Measurements from ENCODE around the gene SLC38A11.

SLC38A11 gene

DNA sequence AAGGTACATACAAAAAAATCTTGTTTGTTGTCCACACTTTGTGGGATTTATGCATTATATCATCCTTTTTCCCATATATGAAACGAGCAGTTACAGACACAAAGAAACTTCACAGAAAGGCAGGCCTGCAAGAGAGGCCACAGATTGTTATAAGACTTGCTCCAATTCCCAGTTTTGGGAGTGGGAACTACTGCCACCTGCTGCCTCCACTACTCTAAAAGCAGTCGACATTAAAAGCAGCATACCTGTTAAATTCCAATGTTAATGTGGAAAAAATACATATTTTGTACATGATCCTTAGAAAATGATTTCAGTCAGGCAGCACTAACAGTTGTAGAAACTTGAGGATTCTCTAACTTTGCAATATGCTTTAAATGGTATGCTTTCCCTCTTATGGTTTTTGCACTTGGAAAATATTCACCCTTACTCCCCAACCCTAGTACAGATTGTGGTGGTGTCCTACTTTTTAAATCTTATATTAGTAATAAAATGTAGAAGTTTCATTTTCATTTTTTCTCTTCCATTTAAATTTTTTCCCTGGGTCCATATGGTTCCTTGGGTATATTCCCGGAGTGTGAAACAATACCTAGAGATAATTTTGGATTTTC is 37.9 kb downstream of the SLC38A11 start:
- no peak for DNase-seq (ENCODE audit: low read depth)

DNA sequence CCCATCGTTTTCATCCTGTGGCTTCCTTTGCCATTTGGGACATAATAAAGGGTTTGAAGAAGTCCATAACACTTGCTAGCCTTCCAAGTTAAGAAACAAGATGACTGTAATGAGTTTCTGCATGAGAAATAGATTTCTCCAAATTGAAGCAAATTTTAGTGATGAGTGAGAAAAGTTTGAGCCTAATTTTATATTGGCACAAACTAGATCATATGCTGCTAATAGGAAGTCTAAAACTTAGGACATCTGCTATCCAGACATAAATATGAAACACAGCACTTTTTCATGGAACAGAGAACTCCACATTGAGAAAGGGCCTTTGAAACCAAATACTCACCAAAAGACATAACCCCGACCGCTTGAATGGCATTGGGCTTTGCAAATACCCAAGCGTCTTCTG is 39.8 kb downstream of the SLC38A11 start:
- no peak for DNase-seq (ENCODE audit: low read depth)

DNA sequence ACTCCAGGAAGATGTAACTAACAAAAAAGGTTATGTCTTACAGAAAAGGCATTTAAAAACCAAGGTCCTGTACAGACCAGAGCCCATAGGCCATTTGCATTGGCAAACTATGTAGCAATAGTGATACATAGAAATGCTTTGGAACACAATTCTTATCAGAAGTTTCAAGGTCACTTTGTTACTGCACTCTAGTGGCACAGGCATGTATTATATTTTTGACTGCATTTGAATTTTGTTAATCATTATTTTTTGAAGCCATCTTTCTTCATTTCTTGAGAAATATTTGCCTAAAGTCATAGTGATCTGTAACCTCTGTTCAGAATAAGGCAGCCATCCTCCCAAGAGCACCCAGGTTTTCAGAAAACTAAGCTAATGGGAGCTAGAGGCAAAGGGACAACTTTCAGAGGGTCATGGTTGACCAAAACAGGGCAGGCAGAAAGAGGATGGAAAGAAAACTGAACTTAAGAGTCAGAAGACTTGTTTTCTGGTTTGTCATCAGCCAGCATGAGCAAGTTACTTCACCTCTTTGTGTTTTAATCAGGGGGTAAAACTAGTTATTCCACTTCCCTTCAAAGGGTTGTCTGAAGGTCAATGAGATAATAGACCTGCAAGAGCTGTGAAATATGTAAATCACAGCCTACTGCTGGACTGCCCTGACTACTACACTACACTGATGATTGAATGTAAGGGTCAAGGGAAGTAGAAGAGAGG is 41.5 kb downstream of the SLC38A11 start:
- no peak for DNase-seq (ENCODE audit: low read depth)

DNA sequence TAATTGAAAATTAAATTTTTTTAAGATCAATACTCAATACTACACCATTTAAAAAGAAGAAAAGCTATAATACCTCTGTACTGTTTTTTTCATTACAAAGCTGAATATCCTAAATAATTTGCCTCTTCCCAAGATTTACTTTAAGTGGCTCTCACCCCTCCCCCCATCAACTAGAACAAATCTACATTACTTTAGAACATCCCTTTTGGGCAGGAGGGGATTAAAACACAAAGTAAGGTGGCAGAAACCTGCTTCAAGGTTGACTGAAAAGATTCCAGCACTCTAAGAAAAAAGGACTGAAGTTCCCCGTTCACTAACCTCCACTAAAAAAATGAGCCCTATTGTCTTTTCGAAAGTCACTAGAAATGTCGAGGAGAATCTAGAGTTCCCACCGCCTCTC is 42.3 kb downstream of the SLC38A11 start:
- no peak for DNase-seq (ENCODE audit: low read depth)

DNA sequence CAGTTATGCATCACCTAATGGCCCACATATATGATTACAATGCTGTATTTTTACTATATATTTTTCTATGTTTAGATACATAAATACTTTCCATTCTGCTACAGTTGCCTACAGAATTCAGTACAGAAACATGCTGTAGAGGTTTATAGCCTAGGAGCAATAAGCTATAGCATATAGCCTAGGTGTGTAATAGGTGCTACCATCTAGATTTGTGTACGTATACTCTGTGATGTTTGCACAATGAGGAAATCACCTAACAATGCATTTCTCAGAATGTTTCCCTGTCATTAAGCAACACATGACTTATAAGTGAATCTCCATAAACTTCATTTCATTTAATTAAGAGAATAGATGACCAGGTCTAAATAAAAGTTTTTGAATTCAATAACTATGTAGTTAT is 43.5 kb downstream of the SLC38A11 start:
- DNase-seq (ENCODE audit: low read depth) = no peak

DNA sequence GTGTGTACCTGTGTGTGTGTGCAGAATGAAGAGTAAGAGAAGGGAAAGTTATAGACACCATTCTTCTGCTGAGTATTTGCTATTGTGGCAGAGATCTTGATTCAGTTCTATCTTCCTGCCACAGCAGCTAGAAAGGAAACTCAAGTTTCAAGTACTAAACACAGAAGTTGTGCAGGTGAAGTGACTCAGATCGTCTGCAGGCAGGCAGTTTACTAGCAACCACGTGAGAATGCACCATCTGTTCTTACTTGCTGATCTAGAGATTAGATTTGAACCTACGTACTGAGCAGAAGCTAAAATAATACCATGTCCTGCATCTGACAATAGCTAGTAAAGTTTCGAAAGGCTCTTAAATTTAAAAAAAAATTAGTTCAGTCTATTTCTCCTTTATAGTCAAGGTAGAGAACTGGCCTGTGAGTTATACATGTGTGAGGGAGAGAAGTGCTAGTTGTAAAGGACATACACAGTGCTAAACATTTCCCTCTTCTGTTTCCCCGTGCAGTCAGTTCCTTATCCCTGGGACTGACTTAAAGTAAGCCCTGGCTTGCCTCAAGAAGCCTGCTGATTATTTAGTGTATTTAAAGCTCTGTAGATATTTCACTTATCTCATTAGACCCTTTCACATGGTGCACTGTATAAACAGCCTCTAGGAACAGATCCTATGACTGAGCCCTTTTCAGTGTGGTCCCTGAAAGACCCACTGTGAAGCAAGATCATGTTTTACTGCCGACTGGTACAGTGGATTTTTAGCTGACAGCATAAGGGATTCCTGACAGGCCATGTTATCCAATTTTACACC is 45.0 kb downstream of the SLC38A11 start:
- DNase-seq (ENCODE audit: low read depth) = no peak

DNA sequence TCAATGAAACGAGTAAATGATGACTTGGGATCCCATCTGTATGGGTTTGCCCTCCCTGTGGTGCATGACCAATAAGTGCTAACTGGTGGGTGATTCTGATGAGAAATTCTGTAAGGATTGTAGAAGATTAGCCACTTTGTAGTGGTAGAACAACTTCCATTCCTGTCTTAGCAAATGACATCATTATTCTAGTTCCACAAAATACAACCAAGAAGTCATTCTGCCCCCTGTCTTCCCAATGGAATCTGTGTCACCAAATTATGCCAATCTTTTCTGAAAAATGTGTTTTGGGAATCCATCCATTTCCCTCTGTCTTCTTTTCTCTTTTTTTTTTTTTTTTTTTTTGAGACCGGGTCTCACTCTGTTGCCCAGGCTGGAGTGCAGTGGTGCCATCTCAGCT is 48.4 kb downstream of the SLC38A11 start:
- no peak for DNase-seq (ENCODE audit: low read depth)

DNA sequence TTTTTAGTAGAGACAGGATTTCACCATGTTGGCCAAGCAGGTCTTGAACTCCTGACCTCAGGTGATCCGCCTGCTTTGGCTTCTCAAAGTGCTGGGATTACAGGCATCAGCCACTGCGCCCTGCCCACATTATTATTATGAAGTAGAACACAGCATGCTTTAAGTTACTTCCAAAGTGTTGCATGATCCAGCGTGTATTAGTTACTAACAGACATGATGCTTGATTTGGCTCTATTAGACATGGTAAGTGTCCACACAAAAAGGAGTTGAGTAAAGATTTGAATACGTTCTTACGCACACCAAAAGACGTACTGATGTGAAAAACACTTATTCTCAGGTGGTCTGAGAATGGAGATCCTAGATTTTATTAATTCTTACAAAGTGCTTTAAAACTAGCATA is 50.0 kb downstream of the SLC38A11 start:
- no peak for DNase-seq (ENCODE audit: low read depth)

DNA sequence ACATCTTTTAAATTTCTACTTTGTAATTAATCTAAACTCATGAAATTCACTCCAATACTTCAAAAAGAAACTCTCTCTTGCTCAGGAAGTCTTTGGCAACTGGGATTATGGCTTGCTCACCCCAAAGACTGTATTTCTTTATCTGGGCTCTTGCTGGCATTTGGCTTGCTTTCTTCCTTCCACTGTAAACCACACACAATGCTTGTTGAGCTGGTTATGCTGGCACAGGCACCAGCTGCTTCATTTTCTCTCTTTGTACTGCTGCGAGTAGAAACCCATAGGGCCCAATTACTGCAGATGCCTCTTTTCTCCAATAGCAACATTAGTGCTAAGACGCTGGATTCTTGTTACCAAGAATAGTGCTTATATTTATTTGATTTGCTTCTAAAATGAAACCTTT is 51.4 kb downstream of the SLC38A11 start:
- DNase-seq (ENCODE audit: low read depth) = no peak

DNA sequence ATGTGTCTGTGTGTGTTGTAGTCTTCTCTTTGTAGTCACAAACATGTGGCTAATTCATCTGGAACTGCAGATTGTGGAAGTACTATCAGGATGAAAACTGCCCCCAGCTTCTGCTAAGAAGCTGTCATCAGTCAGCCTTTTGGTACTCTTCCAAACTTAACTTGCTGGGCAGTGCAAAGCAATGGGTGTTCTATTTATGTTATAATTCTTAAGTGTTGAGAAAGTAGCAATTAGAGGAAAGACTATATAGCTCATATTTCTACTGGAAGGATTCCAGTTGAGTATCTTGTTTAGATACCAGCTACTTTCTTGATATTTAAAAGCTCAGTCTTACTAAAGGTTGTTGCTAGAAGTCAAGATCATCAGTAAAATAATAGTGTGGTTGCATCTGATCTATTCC is 52.1 kb downstream of the SLC38A11 start:
- DNase-seq (ENCODE audit: low read depth) = no peak

DNA sequence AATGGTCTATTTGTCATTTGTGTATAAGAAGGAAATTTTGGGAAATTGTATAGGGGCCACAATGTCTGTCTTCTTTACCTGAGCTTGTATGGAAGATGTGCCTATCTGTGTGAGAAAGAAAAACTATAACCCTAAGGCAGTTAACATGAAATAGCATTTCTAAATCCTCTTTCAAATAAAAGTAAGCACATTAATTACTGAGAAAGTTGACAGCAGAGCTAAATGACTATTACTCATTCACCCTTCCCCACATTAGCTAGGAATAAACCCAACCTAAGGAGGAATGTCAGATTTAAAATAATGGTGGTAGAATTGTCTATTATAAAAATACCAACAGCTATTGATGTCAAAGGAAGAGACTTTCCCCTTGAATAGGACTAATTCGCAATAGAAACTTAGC is 56.2 kb downstream of the SLC38A11 start:
- DNase-seq (ENCODE audit: low read depth) = no peak

DNA sequence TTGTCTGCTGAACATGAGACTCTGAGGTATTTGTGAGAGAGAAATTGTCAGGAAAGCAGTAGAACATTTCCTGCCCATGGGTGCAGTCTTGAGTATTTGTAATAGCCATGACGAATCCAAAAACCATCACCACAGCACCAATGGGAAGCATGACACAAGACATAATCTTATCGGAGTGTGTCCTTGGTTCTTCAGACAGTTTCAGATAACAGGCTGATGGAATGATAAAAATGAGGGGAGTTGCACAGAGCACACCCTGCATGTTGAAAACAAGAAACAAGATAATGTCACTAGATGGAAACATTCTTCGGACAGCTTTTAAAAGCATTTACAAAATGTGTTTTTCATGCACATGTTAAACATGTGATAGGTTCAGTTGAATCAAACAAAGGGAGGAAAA is 56.9 kb downstream of the SLC38A11 start:
- DNase-seq (ENCODE audit: low read depth) = no peak

DNA sequence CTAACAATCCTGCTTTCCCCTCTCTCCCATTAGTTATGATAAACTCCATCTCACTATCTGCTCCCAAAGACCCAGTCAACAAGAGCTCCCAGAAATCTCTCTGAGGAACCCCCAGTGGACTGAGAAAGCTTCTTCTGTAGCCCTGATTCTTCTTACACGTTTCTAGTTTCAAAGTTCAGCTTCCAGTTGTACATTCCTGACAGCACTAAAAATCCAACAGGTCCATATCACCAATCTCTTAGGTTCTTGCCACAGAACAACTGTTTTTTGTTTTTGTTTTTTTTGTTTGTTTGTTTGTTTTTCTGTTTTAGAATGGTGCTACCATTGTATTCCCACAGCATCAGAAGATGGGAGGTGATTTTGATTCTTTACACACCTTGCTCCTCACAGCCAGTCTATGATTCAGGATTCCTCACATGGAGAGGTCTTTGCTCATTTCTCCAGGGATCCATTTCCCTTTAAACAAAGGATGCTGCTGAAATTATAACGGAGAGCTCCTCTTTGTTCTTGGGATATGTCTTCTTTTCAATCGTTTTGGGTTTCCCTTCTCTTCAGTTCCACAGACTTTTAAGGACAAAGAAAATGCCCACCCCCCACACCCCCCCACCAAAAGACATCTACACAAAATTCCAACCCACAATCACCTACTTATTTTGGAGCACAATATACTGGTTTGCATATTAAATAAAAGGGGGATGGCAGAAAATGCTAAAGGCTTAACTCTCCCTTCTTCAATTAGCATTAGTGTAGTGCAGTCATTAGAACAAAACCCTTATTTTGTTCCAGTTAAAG is 57.7 kb downstream of the SLC38A11 start:
- no peak for DNase-seq (ENCODE audit: low read depth)

DNA sequence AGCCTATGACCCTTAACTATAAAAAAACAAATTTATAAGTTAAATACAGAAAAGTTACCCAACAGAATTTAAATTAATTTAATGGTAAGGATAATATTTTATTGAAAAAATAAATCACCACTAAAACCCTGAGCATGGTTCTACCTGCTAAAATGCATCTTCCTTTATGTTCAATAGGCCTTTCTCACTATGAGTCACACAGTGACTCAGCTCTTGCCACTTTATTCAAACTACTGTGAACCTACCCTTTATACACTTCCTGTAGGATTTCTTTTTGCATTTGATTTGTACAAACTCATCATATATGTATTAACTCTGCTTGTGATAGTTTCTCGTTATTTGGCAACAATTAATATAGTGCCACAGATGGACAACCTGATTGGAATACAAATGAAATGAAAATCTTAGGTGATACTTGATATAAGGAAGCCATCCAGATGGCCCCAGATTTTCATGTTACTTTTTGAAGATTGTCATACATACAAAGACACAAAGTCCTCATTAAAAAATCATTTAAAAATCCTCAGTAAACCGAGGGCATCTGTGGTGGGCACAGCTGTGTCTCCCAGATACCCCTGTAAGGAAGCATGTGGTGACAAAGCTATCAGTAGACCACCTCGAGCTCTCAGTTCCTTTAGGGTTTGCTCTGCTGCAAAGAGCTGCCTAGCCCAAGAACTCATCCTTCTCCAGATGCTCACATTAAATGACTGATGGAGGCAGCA is 58.5 kb downstream of the SLC38A11 start:
- no peak for DNase-seq (ENCODE audit: low read depth)

DNA sequence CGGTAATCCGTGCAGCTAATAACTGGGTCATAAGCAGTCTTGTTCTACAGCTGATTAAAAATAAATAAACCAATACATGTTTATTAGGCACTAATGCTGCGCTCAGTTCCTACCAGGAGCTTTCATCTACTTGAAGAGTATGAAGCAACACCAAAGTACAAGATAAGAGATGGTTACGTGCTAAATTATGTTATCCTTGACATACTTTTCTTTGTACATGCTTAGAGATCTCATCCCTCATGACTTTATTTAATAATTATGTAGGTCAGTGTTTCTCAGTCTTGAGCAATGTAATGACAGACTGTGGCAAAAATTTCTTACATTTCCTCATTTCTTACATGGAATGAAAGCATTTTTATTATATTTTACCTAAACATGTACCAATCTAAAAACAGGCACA is 59.1 kb downstream of the SLC38A11 start:
- no peak for DNase-seq (ENCODE audit: low read depth)

DNA sequence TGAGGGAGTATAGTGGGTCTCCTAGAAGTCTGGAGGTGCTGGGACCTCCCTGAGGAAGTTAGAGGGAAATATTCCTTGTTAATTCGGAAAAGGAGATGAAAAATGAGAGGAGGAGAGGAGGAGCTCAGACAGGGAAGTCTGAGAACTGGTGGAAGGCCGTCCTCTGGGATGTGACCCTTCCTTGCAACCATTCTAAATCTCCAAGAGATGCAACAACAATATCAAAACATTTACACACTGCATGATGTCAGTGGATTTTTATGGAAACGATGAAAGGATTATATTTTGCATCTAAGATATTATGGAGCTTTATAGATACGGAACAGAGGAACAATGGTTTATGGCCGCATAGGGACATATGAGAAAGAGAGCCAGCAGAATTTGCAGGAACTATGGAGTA is 63.9 kb downstream of the SLC38A11 start:
- no peak for DNase-seq (ENCODE audit: low read depth)

DNA sequence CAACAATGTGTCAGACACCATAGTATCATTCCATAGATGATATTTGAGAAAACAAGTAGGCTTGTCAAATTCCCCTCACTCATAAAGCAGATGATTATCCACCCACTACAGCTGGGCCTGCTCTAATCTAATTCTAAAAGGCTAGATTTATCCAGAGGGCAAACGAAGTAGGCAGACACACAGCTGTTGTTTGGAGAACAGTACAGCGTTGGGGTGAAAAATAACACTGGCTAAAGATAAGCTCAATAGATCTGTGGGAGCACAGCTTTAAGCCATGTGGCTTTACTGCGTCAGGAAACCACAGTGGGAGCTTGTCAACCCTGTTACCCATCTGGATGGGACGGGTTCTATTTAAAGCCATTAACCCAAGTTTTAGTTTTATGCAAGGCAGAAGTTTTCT is 64.8 kb downstream of the SLC38A11 start:
- no peak for DNase-seq (ENCODE audit: low read depth)

DNA sequence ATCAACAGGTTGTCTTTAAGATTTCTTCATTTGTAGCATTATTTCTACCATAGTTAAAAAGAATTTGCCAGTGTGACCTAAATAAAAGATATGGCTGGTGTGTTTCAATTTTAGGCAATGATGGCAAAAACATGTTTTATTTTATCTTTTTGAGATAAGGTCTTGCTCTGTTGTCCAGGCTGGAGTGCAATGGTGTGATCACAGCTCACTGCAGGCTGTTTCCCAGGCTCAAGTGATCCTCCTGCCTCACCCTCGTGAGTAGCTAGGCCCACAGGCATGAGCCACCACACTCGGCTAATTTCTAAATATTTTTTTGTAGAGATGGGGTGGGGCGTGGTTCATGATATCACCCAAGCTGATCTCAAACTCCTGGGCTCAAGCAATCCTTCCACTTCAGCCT is 66.7 kb downstream of the SLC38A11 start:
- DNase-seq (ENCODE audit: low read depth) = no peak

DNA sequence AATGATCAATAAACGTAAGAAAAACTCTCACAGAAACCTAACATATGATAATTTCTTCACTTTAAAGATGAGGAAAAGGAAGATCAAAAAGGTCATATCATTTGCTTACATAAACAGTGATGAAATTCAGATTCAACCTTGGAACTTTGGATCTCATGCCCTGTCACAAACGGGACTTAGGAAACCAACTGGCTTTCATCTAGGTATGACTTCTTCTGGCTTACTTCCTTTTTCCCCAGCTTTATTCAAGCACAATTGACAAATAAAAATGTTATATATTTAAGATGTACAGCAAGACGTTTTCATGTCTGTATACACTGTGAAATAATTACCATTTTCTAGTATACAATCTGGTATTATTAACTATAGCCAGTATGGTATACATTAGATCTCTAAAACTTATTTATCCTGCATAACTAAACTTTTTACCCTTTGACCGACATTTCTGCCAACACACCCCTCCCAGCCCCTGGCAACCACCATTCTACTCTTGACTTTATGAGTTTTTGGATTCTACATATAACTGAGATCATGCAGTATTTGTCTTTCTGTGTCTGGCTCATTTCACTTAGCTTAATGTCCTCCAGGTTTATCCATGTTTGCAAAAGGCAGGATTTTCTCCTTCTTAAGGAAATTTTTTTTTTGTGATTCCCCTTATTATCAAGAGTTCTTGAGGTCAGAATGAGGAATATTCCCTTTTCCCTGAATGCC is 67.7 kb downstream of the SLC38A11 start:
- DNase-seq (ENCODE audit: low read depth) = no peak

DNA sequence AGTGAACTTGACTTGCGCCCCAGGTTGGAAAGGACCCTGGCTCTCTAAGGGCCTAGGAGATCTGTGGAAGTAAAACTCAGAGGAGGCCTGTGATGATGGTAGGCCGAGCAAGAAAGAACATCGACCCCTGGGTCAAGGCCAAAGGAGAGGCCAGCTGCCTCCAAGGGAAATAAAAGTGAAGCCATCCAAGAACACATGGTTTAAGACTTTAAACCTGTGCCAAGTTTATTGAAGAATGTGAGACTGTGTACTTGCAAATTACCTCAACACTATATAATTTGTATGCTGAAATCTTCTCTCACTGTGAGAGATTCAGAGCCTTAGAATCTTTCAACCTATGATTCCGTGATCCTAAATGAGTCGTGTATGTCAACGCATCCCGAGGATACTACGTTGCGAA is 73.0 kb downstream of the SLC38A11 start:
- no peak for DNase-seq (ENCODE audit: low read depth)

DNA sequence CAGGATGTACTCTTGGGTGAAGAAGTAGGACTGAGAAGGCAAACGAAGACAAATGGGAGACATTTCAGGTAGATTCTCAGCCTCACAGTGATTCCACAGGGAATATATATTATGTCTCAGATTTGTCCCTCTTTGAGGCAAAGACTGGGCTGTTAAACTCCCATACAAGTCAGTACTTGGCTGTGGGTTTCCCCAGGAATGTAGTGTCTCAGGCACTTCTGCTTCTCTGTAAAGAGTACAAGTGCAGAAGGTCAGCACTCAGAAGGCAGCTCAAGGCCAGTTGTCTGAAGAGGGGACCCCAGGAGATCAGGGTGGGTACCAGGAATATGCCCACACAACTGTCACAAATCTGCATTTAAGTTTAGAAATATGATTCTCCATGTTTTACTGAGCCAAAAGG is 73.8 kb downstream of the SLC38A11 start:
- DNase-seq (ENCODE audit: low read depth) = no peak
